SK-N-SH treated with all-trans-retinoic acid at 6 μM for 48 hours (cell line): Measurements from ENCODE around the gene UBL4B.
"Not testable (repeated sequence)": the region's sequence is repeated elsewhere in the genome, so short reads cannot be mapped to it uniquely, and the experiment has no call there.

Experiments
- ATAC-seq: fragments of 200-7000 bp; cut with Tn5 transposase; 3 replicates; pipeline ENCODE4 v1.9.1; 2020; ENCODE audit warnings: mild to moderate bottlenecking, moderate library complexity
- ARNTL ChIP-seq: fragments of 450-650 bp; formaldehyde crosslinking; IDR thresholded peaks from 2 replicates; pipeline ENCODE4 v1.5.0; 2020; ENCODE audit warnings: low read depth, mild to moderate bottlenecking, moderate library complexity, borderline replicate concordance
- BACH2 ChIP-seq: fragments of 250-450 bp; sonication (Bioruptor Pico); IDR thresholded peaks from 2 replicates; pipeline ENCODE4 v1.9.0; 2021; ENCODE audit warnings: mild to moderate bottlenecking, borderline replicate concordance
- CREB5 ChIP-seq: fragments of 250-450 bp; sonication (Bioruptor Pico); IDR thresholded peaks from 2 replicates; pipeline ENCODE4 v1.5.1; 2020; ENCODE audit warnings: low read depth, mild to moderate bottlenecking, moderate library complexity
- CSDC2 ChIP-seq: fragments of 250-450 bp; sonication (Bioruptor Pico); IDR thresholded peaks from 2 replicates; pipeline ENCODE4 v1.5.0; 2020; ENCODE audit warnings: mild to moderate bottlenecking, moderate library complexity
- CSRNP3 ChIP-seq: fragments of 250-450 bp; sonication (Bioruptor Pico); IDR thresholded peaks from 2 replicates; pipeline ENCODE4 v1.5.1; 2021; ENCODE audit warnings: mild to moderate bottlenecking, moderate library complexity
- ESRRG ChIP-seq: fragments of 250-450 bp; sonication (Bioruptor Pico); IDR thresholded peaks from 2 replicates; pipeline ENCODE4 v1.6.1; 2021; ENCODE audit warnings: mild to moderate bottlenecking
- GLIS3 ChIP-seq: fragments of 250-450 bp; sonication (Bioruptor Pico); IDR thresholded peaks from 2 replicates; pipeline ENCODE4 v1.5.0; 2020; ENCODE audit warnings: mild to moderate bottlenecking, moderate library complexity
- ISL1 ChIP-seq: fragments of 250-450 bp; sonication (Bioruptor Pico); IDR thresholded peaks from 2 replicates; pipeline ENCODE4 v2.1.2; 2022; ENCODE audit warnings: mild to moderate bottlenecking, moderate library complexity
- OSR1 ChIP-seq: fragments of 250-450 bp; sonication (Bioruptor Pico); IDR thresholded peaks from 2 replicates; pipeline ENCODE4 v1.8.0; 2022; ENCODE audit warnings: moderate library complexity, mild to moderate bottlenecking, inconsistent platforms
- POU6F1 ChIP-seq: fragments of 250-450 bp; sonication (Bioruptor Pico); IDR thresholded peaks from 2 replicates; pipeline ENCODE4 v1.8.0; 2021; ENCODE audit warnings: low read depth, mild to moderate bottlenecking, moderate library complexity, borderline replicate concordance
- PPARA ChIP-seq: fragments of 250-450 bp; sonication (Bioruptor Pico); IDR thresholded peaks from 2 replicates; pipeline ENCODE4 v1.5.0; 2020; ENCODE audit warnings: mild to moderate bottlenecking, borderline replicate concordance
- RARB ChIP-seq: fragments of 250-450 bp; sonication (Bioruptor Pico); IDR thresholded peaks from 2 replicates; pipeline ENCODE4 v1.8.0; 2021; ENCODE audit warnings: mild to moderate bottlenecking, moderate library complexity
- SNAI2 ChIP-seq: fragments of 250-450 bp; sonication (Bioruptor Pico); IDR thresholded peaks from 2 replicates; pipeline ENCODE4 v1.5.0; 2020; ENCODE audit warnings: mild to moderate bottlenecking, moderate library complexity
- TSHZ2 ChIP-seq: fragments of 250-450 bp; sonication (Bioruptor Pico); IDR thresholded peaks from 2 replicates; pipeline ENCODE4 v1.5.0; 2020; ENCODE audit warnings: mild to moderate bottlenecking, moderate library complexity
- ZFP3 ChIP-seq: fragments of 250-450 bp; sonication (Bioruptor Pico); IDR thresholded peaks from 2 replicates; pipeline ENCODE4 v1.5.0; 2020; ENCODE audit warnings: mild to moderate bottlenecking, moderate library complexity
- ZFP30 ChIP-seq: fragments of 450-650 bp; formaldehyde crosslinking; IDR thresholded peaks from 2 replicates; pipeline ENCODE4 v1.5.0; 2022; ENCODE audit warnings: mild to moderate bottlenecking, moderate library complexity
- ZNF565 ChIP-seq: fragments of 450-650 bp; formaldehyde crosslinking; conservative IDR thresholded peaks from 2 replicates; pipeline ENCODE4 v1.5.0; 2020; ENCODE audit warnings: low read depth, mild to moderate bottlenecking, moderate library complexity
- ZNF70 ChIP-seq: fragments of 450-650 bp; formaldehyde crosslinking; IDR thresholded peaks from 2 replicates; pipeline ENCODE4 v1.5.0; 2020; ENCODE audit warnings: mild to moderate bottlenecking, moderate library complexity
- ZNF8 ChIP-seq: fragments of 450-650 bp; formaldehyde crosslinking; IDR thresholded peaks from 2 replicates; pipeline ENCODE4 v1.5.0; 2020; ENCODE audit warnings: mild to moderate bottlenecking, moderate library complexity

UBL4B gene

GRCh38 chr1:110076789-110077500 lies 35.3 kb upstream of the UBL4B start:
- TF ChIP-seq PPARA (CRISPR knock-in tag): no peak
- no peak for TF ChIP-seq BACH2 (CRISPR knock-in tag)
- TF ChIP-seq GLIS3 (CRISPR knock-in tag): no peak
- TF ChIP-seq ZNF70: no peak
- TF ChIP-seq CSDC2 (CRISPR knock-in tag): no peak
- TF ChIP-seq SNAI2 (CRISPR knock-in tag): no peak
- no peak for TF ChIP-seq ESRRG (CRISPR knock-in tag)
- no peak for TF ChIP-seq ZFP3 (CRISPR knock-in tag)
- no peak for TF ChIP-seq RARB (CRISPR knock-in tag)
- TF ChIP-seq CREB5 (CRISPR knock-in tag): no peak
- no peak for TF ChIP-seq ZFP30 (CRISPR knock-in tag)
- TF ChIP-seq ARNTL (CRISPR knock-in tag): no peak
- TF ChIP-seq ISL1: no peak
- TF ChIP-seq TSHZ2 (CRISPR knock-in tag): no peak
- no peak for TF ChIP-seq OSR1
- TF ChIP-seq CSRNP3 (CRISPR knock-in tag): no peak
- TF ChIP-seq ZNF8 (CRISPR knock-in tag): no peak
- no peak for TF ChIP-seq POU6F1 (CRISPR knock-in tag)
- no peak for ATAC-seq

- not testable (repeated sequence) for ATAC-seq
Measured at GRCh38 chr1:110079995-110080394, 32.2 kb upstream of the UBL4B start.

GRCh38 chr1:110081061-110081460 lies 31.2 kb upstream of the UBL4B start:
- TF ChIP-seq TSHZ2 (CRISPR knock-in tag) (no peak), ESRRG (CRISPR knock-in tag) (no peak), ARNTL (CRISPR knock-in tag) (no peak), ISL1 (no peak)
- ATAC-seq: no peak

- ATAC-seq: no peak
- TF ChIP-seq ISL1: no peak
- no peak for TF ChIP-seq CREB5 (CRISPR knock-in tag)
- TF ChIP-seq SNAI2 (CRISPR knock-in tag): no peak
- TF ChIP-seq ZNF70: no peak
- no peak for TF ChIP-seq ZNF565 (CRISPR knock-in tag)
Measured at GRCh38 chr1:110082477-110082876, 29.8 kb upstream of the UBL4B start.
